HG02970 (cell line): ENCODE results near the gene NARF.
"Not testable (repeated sequence)": the region's sequence is repeated elsewhere in the genome, so short reads cannot be mapped to it uniquely, and the experiment has no call there.

Experiments
- ATAC-seq: cut with Tn5 transposase; IDR thresholded peaks from one replicate; pipeline ENCODE4 v1.9.1; 2021; ENCODE audit warnings: mild to moderate bottlenecking, moderate library complexity, moderate number of reproducible peaks; ENCODE audit not compliant: unreplicated experiment, low FRiP score

Gene NARF

DNA sequence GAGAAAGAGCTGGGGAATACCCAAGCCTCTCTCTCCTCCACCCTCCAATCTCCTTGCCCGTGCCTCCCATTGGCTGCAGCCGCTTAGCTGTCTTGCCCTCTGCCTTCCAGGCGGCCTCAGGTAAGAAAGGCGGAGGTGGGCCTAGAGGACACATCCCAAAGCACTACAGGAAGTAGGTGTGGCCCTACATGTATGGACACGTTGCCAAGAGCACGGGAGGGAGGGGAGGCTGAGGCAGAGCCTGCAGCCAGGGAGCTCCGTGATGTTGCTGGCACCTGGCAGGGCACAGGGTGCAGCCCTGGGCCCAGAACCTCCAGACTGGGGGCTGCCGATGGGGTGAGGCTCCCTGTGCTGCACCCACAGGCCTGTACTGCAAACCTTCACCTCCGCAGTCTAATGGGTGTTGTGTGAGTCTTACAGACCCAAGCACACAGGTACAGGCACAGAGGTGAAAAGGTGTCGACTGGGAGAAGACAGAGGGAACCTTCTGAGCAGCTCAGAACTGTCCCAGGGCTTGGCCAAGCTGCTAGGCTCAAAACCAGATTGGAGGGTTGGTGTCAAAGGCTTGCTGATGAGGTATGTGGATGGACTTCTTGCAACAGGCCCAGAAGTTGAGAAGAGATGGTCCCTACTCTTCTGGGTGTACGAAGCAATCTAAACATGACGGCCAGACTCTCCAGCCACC is 37.4 kb downstream of the NARF start:
- ATAC-seq, result no peak

DNA sequence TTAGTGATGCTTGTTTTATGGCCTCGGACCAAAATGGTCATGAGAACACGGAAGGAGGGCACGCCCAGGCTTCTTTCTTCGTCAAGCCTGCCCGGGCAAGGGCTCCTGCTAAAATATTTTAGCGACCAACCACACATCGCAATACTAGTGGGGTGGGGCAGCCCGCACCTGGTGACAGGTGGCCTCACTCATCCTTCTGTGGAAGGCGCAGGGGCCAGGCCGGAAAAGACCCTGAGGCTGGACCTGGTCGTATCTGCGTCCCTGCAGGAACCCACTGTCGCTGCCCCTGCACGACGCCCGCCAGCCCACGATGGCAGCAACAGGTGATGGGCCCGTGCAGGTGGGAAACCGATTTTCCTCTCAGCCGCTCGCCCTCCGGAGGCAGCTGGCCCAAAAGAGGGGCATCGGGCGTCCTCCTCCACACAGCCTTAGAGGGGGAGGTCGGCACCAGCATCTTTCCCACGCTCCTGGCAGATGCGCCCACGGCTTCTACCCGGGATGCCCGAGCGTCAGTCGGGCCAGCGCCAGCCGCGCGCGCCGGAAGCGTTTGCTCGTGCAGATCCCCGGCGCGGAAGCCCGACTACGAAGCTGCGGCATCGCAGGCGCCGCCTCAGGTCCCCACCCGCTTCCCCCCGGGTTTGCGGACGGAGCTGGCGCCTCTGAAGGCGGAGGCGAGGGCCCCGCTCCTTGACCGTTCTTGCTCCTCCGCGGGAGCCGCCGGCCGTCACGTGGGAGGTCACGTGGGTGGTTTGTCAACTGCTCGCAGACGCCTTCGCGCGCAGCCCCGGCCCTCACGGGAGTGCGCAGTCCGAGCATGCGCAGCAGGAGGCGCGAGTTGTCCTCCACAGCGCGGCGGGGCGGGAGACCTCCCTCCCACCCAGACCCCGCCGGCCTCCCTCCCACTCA is 38.2 kb downstream of the NARF start:
- ATAC-seq, result peak; percentile 60

- ATAC-seq, result peak; percentile 2
Measured at GRCh38 chr17:82497483-82498405, 39.2 kb downstream of the NARF start.

DNA sequence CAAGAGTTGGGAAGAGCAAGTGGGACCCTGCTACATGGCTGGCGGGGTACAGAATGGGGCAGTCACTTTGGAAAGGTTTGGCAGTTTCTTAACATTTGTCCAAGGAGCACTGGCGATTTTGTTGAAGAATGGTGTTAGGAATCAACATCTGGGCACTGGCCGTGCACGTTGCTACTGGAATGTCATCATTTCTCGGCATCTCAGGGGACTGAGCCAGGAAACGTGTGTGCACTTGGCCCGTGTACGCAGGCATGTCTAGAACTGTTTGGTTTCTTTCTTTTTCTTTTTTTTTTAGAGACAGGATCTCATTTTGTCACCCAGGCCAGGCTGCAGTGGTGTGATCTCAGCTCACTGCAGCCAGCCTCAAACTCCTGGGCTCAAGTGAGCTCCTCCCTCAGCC is 43.7 kb downstream of the NARF start:
- ATAC-seq, result no peak

DNA sequence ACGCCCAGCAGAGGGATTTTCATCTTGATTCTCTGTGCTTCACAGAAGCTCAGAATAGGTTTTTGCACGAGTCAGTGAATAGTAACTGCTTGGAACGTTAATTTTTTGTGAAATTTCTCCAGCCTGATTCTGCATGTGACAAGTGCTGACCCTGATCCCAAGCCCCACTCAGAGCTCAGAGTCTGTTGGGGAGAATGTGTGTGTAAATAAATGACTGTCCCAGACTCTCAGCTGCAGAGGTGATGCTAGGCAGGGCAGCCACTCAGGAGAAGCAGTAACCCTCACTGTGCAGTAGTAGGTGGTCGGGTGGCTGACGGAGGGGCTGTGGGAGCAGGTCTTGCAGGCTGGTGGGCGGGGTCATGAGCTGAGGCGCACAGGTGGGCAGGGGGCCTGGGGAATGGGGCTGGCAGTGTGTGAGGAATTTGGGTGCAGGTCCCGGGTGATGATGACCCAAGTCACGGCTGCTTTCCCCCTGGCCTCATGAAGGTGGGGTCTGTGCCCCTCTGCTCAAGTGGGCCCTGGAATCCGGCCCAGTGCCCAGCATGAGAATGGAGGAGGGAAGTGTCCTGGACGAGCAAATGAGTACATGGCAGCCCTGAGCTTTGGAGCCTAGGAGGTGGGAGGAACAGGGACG is 44.7 kb downstream of the NARF start:
- no peak for ATAC-seq

GRCh38 chr17:82503728-82504308 is 45.3 kb downstream of the NARF start:
- ATAC-seq, result no peak

- ATAC-seq, result no peak
Measured at GRCh38 chr17:82505296-82505695, 46.8 kb downstream of the NARF start.

DNA sequence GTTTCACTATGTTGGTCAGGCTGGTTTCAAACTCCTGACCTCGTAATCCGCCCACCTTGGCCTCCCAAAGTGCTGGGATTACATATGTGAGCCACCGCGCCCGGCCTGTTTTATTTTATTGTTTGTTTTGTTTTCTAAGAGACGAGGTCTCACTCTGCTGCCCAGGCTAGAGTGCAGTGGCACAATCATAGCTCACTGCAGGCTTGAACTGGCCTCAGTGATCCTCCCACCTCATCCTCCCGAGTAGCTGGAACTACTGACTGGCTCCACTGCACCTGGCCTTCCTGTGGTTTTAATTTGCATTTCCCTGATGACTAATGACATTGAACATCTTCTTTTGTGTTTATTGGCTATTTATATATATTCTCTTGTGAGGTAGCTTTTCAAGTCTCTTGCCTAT is 47.9 kb downstream of the NARF start:
- ATAC-seq, result peak; percentile 60

DNA sequence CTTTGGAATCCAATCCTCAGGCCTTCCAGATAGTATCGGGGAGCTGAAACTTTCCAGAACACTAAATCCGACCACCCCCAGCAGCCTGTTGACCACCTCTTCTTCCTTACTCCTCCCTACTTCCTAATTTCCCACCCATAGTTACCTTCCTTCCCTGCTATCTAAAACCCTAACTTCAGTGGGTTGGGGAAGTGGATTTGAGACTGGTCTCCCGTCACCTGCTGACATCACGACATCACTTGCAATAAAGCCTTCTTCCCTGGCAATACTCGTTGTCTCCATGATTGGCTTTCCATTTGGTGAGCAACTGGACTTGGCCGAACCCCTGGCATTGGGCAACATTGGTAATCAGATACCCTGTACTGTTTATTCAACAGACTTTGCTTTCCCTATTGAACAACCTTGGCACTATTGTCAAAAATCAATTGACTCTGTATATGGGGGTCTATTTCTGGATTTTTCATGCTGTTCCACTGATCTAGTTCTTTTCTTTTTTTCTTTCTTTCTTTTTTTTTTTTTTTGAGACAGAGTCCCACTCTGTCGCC is 49.2 kb downstream of the NARF start:
- no peak for ATAC-seq

DNA sequence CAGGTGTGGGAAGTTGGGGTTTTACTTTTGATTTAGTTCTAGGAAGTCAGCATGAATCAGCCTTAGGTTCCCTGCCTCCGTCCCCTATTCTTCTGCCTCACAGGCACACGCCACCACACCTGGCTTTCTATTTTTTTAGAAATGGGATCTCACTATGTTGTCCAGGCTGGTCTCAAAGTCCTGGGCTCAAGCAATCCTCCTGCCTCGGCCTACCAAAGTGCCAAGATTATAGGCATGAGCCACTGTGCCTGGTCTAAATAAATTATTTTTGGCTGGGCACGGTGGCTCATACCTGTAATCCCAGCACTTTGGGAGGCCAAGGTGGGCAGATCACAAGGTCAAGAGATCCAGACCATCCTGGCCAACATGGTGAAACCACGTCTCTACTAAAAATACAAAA is 53.1 kb downstream of the NARF start:
- not testable (repeated sequence) for ATAC-seq

DNA sequence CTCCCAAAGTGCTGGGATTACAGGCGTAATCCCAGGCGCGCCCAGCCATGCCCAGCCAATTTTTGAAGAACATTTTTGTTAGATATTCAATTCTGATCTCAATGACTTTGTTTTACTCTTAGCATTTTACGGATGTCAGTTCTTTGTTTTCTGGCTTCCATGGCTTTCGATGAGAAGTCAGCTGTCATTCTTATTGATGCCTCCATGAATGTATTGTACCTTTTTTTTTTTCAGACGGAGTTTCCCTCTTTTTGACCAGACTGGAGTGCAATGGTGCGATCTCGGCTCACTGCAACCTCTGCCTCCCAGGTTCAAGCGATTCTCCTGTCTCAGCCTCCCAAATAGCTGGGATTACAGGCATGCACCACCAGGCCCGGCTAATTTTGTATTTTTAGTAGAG is 55.3 kb downstream of the NARF start:
- ATAC-seq, result not testable (repeated sequence)

DNA sequence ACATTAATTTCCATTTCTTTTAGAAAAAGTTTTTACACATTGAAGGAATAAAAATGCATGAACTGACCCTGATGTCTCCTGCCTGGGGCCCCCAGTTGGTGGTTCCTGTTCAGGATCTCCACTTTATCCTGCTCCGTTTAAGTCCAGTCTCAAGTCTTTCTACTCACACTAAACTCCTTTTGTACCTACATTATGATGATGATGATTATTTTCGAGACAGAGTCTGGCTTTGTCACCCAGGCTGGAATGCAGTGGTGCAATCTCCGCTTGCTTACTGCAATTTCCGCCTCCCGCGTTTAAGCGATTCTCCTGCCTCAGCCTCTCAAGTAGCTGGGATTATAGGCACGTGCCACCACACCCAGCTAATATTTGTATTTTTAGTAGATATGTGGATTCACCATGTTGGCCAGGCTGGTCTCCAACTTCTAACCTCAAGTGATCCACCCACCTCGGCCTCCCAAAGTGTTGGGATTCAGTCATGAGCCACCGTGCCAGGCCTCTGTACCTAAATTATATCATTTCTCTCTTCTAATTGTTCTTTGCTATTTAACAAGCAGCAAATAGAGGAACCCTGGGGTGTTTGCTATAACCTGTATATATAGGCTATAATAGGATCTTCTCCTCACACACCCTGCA is 58.8 kb downstream of the NARF start:
- ATAC-seq, result no peak

GRCh38 chr17:82518826-82519810 is 60.6 kb downstream of the NARF start, which contains the start of gene FOXK2:
FOXK2 (plus strand) TSS chr17:82519732; CDS start chr17:82519889, 157 bp downstream.
- ATAC-seq, result peak; percentile 96

GRCh38 chr17:82519971-82520903 is 61.7 kb downstream of the NARF start:
- ATAC-seq, result no peak

DNA sequence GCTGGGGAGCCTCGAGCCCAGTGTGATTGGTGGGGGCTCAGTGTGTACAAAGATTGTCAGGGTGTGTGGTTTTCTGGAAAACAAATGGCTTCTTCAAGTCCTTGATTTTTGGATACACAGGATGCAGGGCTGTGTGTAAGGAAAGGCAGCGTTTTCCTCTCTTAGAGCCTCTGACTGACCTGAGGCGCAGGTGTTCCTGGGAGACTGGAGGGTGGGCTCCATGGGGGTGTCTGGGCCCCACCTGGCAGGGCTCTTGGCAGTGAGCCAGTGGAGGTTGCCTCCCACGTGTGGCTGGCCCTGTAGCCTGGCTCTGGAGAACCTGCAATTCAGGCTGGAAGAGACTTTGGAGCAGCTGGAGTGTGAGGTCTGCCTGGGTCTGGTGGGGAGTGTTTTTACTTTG is 66.0 kb downstream of the NARF start:
- ATAC-seq, result no peak

DNA sequence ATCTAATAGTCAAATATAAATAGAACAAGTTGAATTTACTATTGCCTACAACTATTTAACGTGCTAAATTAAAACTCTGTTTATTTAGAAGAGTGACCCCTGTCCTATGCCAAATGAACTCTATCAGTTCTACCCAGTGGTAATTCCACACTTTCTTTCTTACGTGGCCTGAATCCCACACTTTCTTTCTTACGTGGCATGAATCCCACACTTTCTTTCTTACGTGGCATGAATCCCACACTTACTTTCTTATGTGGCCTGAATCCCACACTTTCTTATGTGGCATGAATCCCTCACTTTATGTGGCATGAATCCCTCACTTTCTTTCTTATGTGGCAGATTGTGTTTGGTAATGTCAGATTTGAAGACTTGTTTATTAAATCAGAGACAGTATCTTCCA is 67.2 kb downstream of the NARF start:
- no peak for ATAC-seq

- no peak for ATAC-seq
Measured at GRCh38 chr17:82527898-82528297, 69.4 kb downstream of the NARF start.
